Mucosa of descending colon (tissue), 3 donors: ENCODE measurements around the gene GMDS. TPM values are rescaled to one million over a fixed set of nuclear protein-coding genes. Genes with fewer than 3 reads are reported as not detected.

Experiments
- ATAC-seq: fragments of 200-7000 bp; cut with Tn5 transposase; one replicate; pipeline ENCODE4 v1.9.1; 2020; ENCODE audit warnings: mild to moderate bottlenecking, moderate library complexity
- DNase-seq, 3 donors: peaks; one replicate each; pipeline ENCODE4 v3.0.0-alpha.2; 2020
- H3K36me3 ChIP-seq: fragments of 200-600 bp; one replicate; pipeline ENCODE4 v1.8.0; 2021; ENCODE audit warnings: low read depth, mild to moderate bottlenecking
- H3K4me1 ChIP-seq: fragments of 200-600 bp; one replicate; pipeline ENCODE4 v1.8.0; 2021; ENCODE audit warnings: low read depth, mild to moderate bottlenecking
- H3K4me3 ChIP-seq: fragments of 200-600 bp; one replicate; pipeline ENCODE4 v1.8.0; 2021; ENCODE audit warnings: mild to moderate bottlenecking
- H3K9me3 ChIP-seq: fragments of 200-600 bp; one replicate; pipeline ENCODE4 v1.8.0; 2021; ENCODE audit warnings: mild to moderate bottlenecking
- CTCF ChIP-seq: fragments of 200-600 bp; IDR thresholded peaks from one replicate; pipeline ENCODE4 v1.8.0; 2022; ENCODE audit warnings: antibody characterized with exemption, mild to moderate bottlenecking
- intact Hi-C, 2 donors: fragments of 100-400 bp; cut with DNase I in 1 of 2; cut with micrococcal nuclease in 1 of 2; formaldehyde crosslinking; loops; one replicate each; pipeline versions ENCODE4 v1.11.0 to v1.11.1; 2022; cut with DNase I, micrococcal nuclease
- total RNA-seq, 3 donors: library from RNA; stranded (reverse); fragmentation: NEBNext Ultra II Directional in 2 of 3; extraction: Animal tissue kit (Norgen Biotek cat#: 25700) in 2 of 3; gene quantifications; one replicate each; pipeline versions ENCODE4 v1.2.1 to v1.2.4, GENCODE V29; 2021 to 2023
- donor health status: DM: no; HTN: no; CAD: no; lungs with moderate emphysema.
- donor health status: DM: no; HTN: no; CAD: no.
- donor health status: DM: no; HTN: yes; CAD: no.

GMDS gene
- total RNA-seq, 3 donors from 2014 or later: 68.0 to 228 (median 135) TPM

- ATAC-seq: peak; percentile 98
- intact Hi-C loops: no loop called here
- Histone ChIP-seq H3K9me3 (no peaks in the 10 kb centered on the region), H3K36me3 (no peaks in the 10 kb centered on the region), H3K4me1 (peaks cover 14% of the 10 kb centered on the region), H3K4me3 (no peak overlapping the region)
- DNase-seq: peak; percentile 85 to 93 (median 87)
- no peak for TF ChIP-seq CTCF
These were observed 223.7 kb downstream of the GMDS start for GRCh38 chr6:2021713-2022125.

- Histone ChIP-seq H3K4me3 (no peak overlapping the region), H3K4me1 (peaks cover 14% of the 10 kb centered on the region), H3K36me3 (no peaks in the 10 kb centered on the region), H3K9me3 (no peaks in the 10 kb centered on the region)
- DNase-seq (no peak), ATAC-seq (no peak)
- TF ChIP-seq CTCF: no peak
- intact Hi-C loops: no loop called here
These were observed 224.5 kb downstream of the GMDS start for GRCh38 chr6:2020909-2021308.

- no peak for TF ChIP-seq CTCF
- Histone ChIP-seq H3K4me1 (peaks cover 14% of the 10 kb centered on the region), H3K36me3 (no peaks in the 10 kb centered on the region), H3K9me3 (peaks cover 4% of the 10 kb centered on the region), H3K4me3 (no peak overlapping the region)
- DNase-seq: no peak
- ATAC-seq: no peak
- intact Hi-C loops: no loop called here
These were observed 226.4 kb downstream of the GMDS start for GRCh38 chr6:2019051-2019450.

GRCh38 chr6:2016040-2016439 lies 229.4 kb downstream of the GMDS start:
- ATAC-seq: no peak
- Histone ChIP-seq H3K9me3 (peaks cover 4% of the 10 kb centered on the region), H3K4me3 (no peak overlapping the region), H3K4me1 (peaks cover 3% of the 10 kb centered on the region), H3K36me3 (no peaks in the 10 kb centered on the region)
- TF ChIP-seq CTCF: no peak
- DNase-seq: no peak
- intact Hi-C loops: no loop called here

DNA sequence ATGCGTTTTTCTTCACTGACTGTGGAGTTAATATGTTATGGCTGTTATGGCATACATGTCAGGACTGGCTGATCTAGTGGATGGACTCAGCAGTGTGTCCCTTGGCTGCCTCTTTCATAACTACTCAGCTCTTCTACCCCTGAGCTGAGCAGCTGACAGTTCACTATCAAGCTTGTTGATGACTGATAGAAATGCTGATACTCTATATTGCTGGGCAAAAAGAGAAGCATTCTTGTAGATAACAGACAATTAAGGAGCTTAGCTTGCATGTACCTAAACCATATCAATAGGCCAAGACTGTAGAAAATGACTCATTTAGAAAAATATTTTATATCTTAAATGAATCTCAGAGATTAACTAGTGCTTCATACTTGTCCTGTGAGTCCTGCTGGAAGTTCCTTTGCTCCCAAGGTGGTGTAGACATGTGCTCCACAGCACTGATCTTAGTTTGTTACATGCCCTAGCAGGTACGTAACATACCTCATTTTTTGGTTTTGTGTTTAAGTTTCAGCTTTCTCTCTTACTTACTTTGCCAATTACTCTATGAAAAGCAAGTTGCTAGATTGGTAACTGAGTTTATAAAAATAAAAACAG lies 236.9 kb downstream of the GMDS start:
- TF ChIP-seq CTCF: no peak
- no peaks in the 10 kb centered on the region for H3K36me3 ChIP-seq
- ATAC-seq (no peak), DNase-seq (no peak)
- no peak overlapping the region for H3K4me3 ChIP-seq
- intact Hi-C loops: no loop called here
- no peaks in the 10 kb centered on the region for H3K4me1 ChIP-seq
- H3K9me3 ChIP-seq: no peaks in the 10 kb centered on the region

DNA sequence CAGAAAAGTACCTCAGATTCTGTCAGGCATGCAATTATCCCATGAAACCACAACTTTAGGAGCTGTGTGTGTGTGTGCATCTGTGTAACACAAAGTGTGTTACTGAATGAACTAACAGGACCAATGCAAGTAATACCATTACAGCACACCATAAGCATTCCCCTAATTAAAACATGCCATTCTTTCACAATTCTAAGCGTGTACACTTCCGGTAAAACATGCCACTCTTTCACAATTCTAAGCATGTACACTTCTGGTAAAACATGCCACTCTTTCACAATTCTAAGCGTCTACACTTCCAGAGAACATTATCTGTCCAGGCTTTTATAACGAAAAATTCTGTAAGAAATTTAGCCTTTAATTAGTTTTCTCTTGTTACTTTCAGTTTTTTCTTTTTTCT lies 238.2 kb downstream of the GMDS start:
- ATAC-seq (no peak), DNase-seq (no peak)
- intact Hi-C loops: no loop called here
- H3K9me3 ChIP-seq: no peaks in the 10 kb centered on the region
- no peaks in the 10 kb centered on the region for H3K4me1 ChIP-seq
- no peaks in the 10 kb centered on the region for H3K36me3 ChIP-seq
- no peak for TF ChIP-seq CTCF
- H3K4me3 ChIP-seq: no peak overlapping the region
